GM19397 (cell line): ENCODE results near the gene ASB9.
"Not testable (repeated sequence)": the region's sequence is repeated elsewhere in the genome, so short reads cannot be mapped to it uniquely, and the experiment has no call there.

ENCODE experiments used
- ATAC-seq: cut with Tn5 transposase; IDR thresholded peaks from one replicate; pipeline ENCODE4 v1.9.1; 2021; ENCODE audit warnings: mild to moderate bottlenecking, moderate library complexity; ENCODE audit not compliant: unreplicated experiment

The ASB9 gene

DNA sequence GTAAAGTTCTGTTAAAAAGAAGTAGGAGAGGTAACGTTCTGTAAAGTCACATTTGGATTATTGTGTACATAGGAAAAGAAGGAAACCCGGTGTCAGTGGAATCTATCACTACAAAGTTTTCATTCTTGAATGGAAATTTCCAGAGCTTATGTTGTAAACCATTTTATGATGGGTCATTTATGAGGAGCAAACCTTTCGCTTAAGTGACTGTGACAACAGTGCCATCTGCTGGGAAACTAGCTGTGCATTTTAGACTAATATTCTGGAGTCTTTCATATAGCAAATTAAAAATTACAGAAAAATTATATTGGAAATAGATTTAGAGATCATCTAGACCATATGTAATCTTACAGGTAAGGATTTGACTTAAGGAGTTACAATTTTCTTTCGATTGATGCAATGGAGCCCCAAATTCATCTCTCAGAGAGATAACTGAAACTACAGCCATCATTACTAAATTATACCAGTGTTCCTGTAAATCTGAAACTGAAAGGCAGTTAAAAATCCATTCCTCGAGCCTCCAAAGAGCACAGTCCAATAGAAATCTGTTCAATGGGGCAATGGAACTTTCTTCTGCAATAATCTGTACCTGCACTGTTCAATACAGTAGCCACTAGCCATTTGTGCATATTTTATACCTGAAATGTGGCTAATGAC is 26.9 kb downstream of the ASB9 start:
- no peak for ATAC-seq

DNA sequence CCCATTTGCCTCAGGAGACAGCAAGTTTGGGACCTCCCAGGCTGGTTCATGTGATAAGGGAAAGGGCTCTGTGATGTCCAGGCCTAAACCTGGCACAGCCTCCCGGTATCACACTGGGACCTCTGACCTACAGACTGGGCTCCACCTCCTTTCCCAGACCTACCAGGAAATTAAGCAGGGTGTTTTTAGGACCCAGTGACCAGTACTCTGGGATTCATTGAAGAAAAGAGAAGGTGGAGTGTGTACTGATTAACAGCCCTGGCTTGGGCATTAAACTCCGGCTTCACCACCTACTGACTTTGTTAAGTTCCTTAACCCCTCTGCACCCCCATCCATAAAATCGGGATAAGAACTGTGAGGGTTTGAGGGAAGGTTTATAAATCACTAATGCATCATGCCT is 28.6 kb downstream of the ASB9 start:
- no peak for ATAC-seq

DNA sequence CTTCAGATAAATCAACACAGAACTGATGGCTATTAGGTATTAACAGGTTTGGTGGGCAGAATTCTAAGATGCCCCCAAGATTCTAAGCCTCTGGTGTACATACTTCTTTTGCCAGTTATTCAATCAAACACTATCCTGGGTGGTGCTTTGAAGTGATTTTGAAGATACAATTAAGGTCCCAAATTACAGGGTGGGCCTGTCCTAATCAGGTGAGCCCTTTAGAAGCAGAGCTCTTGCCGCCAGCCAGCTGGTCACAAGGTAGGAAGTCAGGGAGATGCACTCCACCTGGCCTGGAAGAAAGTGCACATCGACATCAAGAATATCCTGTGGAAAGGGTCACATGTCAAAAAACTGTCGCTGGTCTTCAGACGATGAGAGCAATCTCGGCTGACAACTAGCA is 29.5 kb downstream of the ASB9 start:
- ATAC-seq, result no peak

DNA sequence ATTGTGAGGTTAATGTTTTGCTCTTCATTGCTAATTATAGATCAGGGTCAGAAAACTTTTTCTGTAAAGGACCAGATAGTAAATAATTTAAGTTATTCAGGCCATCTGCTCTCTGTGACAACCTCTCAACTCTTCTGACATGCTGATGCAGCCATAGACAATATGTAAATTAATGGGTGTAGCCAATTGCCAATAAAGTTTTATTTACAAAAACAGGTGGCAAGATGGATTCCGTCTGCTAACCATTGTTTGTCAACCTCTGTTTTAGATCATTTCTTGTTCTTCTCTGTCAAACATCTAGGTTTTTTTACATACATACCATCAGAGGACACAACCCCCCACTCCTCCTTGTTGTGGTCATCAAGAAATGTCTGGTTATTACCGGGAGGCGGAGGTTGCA is 33.7 kb downstream of the ASB9 start:
- no peak for ATAC-seq

DNA sequence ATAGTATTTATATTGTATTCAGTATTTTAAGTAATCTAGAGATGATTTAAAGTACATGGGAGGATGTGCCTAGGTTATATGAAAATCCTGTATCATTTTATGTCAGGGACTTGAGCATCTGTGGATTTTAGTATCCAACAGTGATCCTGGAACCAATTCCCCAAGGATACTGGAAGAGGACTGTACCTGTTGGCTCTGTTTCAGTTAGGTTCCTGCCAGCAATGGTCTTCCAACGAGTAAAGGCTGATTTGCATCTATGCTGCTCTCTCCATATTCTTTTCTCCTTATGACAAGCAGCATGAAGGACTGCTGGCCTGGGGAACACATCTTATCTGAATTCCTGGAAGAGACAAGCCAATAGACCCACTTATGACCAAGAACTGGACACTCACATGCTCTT is 34.9 kb downstream of the ASB9 start:
- ATAC-seq, result no peak

DNA sequence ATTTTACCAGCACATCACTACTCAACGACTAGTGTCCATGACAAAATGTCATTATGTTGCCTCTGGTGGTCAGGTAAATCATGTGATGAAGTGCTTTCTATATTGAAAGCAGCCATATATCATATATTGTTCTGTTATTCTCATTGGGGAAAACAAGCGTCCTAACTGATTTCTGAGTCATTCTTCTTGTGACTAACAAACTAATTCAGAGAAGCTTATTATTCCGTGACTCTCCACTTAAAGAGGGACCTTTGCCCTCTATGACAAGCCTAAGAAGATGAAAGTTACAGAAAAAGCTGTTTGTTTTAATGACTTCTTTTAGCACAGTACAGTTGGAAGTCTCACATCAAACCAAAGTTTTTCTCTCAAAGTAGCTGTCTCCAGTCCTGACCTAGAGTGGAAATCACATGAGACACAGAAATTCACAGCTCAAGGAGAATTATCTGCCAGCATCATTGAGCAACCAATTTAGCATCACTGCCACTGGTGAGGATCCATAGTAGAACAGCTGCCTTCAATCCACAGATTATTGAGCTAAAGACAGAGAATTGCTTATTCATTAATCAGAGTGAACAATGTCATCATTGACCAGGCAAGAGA is 36.4 kb downstream of the ASB9 start:
- ATAC-seq, result no peak

DNA sequence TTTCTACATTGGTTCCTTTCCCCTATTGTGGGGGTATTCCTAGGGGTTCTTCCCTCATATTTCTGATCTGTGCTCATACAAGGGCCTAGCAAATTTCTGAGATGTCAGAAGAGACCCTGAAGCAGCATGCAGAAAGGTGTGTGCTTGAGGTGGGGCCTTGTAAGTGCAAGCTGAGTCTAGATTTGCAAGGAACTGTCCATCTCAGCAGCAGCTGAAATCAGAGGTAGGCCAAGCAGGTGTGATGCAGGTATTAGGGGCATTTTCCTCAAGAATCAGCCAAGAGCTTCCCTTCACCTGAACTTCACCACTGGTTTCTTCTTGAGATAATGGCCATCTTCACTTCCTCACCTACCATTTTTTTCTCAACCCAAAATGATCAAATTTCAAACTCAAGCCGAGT is 45.1 kb downstream of the ASB9 start:
- ATAC-seq, result no peak

DNA sequence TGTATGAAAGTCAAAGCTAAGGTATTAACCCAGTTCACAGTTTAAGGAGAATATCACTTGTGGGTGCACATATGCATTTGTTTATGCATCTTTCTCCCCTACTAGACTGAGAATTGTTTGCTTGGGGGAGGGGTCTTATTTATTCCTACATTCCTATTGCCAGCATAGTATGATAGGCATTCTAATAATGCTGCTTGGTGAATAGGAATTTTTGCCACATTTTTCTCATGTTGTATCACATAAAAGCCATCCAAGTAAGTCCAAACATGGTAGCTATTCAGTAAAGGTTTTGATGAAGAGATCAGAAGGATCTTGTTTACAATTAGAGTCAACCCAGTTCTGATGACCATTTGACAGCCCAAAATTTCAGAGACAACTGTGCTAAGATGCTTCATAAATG is 48.6 kb downstream of the ASB9 start:
- no peak for ATAC-seq

DNA sequence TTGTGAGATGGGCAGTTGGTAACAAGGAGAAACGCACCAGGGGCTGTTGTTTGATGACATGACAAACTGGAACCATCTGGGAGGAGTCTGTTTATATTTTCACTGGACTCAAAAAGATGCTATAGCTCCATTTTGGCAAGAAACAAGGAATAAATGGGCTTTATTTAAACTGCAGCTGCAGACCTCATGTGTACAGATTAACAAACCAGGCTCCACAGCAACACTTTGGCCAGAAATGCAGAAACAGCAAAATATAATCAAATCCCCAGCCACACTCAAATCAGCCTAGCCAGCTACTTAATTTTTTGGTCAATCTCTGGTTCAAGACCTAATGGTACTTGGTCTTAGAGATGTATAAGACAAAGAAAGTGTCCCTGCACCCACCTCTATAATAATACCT is 52.7 kb downstream of the ASB9 start:
- no peak for ATAC-seq

DNA sequence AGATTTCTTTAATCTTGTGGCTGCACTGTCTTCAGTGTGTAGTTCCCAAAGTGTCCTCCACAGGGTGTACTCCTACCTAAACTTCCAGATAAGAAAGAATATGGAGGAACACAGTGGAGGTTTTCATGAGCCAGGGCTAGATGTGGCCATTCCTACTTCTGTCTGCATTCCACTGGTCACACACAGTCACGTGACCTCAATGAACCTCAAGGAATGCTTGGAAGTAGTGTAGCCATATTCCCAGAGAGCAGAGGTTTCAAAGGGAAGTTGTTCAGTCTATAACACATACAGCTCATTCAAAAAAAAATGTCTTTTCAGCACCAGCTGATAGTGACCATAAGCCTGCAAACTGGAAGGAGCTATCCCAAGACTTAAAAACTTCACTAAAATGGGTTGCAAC is 53.6 kb downstream of the ASB9 start:
- no peak for ATAC-seq

DNA sequence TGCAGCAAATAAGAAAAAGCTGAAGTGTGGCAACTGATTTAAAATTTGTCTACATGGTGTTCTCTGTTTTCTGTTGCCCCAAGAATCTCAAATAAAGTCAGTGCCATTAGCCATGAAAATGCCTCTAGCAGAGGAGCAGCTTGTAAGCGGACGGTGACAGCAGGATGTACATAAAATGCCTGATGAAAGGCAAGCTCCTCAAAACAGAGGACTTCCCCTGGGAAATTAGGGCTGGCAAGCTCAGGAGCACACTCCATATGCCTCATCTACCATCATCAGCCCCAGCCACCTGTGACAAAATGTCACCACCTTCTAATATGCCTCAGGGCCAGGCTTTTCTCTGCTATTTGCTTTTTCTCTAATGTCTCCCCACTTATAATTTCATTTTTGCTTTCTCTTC is 54.5 kb downstream of the ASB9 start:
- ATAC-seq, result no peak

DNA sequence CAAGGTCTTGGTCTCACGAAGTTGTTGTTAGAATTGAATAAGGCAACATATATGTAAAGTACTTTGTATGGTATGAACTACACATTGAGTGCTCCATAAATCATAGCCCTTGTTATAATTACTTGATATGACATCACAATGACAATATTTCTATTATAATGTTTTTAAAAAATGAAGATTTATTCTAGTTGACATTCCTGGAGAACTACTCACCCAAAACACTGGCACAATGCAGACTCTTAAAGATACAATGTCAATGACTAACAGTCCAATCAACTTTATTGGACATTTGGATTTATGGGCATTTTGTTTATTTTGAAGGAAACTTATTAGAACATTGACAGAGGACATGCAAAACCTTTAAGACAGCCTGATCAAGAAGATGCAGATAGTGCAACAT is 55.3 kb downstream of the ASB9 start:
- no peak for ATAC-seq

DNA sequence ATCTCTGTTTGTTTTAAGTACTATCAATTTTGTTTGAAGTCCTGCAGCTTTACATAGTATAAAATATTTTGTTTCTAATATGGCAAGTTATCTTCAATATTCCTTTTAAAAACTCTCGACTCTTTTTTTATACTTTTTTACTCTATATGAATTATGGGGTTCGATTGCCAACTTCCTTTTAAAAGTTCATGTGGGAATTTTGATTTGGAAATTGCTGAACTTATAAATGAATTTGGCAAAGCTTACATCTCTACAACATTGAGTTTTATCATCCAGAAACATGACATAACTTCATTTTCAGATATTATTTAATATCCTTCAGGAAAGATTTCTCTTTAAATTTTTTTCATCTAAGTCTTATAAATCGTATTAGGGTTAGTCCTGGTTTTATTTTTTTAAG is 60.8 kb downstream of the ASB9 start:
- ATAC-seq, result no peak

DNA sequence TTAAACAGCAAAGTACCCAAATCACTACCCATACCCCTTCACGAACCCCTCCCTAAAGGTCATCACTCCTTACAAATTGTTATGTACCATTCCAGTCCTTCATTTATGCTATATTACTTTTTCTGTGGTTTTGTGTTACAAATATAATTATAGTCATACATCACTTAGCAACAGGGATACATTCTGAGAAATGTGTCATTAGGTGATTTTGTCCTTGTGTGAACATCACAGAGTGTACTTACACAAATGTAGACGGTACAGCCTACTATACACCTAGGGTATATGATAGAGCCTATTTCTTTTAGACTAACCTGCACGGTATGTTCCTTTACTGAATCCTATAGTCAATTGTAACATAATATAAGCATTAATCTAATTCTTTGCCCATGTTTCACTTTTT is 61.9 kb downstream of the ASB9 start:
- no peak for ATAC-seq

DNA sequence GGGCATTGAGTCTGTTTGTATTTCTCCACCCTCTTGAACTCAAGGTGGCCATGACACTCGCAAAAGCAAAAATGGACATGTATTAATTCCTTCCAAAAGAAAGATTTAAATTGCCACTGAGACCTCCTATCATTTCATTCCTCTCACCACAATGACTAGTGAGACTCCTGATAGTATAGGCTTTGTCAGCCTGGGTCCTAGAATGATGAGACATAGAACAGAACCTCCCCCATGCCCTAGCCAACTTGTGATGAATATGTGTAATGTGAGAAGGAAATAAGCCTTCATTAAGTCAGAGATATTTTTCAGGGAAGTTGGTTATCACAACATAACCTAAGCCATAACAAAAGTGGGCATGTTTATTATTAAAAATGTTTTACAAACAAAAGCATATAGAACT is 62.5 kb downstream of the ASB9 start:
- ATAC-seq, result no peak

DNA sequence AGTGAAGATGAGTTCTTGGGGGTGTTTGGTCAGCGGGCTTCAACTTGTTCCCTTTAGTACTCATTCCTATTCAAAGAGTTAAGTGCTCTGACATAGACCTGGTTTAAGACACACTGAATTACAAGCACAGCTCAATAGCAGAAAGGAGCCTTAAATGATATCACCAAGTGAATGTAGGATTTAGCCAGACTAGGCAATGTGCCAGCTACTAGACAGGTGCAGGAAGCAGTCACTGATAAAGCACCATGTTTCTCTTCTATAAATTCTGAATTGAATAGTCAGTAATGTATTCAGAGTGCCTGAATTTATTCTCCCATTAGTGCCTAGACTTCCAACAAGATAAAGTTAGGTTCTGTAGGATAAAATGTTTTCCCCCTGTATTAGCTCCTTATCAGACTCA is 63.6 kb downstream of the ASB9 start:
- ATAC-seq, result no peak

DNA sequence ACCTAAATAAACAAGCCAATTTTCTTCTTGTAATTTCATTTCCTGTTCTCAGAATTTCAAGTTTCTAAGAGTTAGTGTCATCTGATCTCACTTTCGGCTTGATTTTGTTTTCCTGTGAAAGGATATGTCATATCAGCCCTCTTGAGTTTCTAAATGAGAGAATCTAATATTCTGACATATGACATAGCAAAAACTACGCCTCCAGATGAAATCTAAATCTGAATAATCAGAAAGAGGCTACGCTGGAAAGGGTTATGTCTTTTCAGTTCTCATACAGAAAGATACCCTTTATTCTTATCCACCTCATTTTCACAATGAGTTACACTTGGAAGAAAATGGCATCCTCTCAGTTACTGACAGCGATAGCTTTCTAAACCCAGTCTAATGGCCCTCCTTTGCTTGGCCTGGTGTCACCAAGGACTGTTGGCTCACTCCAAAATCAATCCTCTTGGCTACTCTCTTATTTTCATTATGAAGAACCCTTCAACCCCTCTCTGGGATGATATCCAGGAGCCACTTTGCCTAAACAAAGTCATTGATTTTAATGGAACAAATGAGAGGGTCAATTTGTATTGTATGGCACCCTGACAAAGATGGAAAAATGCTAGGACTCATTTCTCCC is 65.6 kb downstream of the ASB9 start:
- peak; percentile 66 for ATAC-seq

DNA sequence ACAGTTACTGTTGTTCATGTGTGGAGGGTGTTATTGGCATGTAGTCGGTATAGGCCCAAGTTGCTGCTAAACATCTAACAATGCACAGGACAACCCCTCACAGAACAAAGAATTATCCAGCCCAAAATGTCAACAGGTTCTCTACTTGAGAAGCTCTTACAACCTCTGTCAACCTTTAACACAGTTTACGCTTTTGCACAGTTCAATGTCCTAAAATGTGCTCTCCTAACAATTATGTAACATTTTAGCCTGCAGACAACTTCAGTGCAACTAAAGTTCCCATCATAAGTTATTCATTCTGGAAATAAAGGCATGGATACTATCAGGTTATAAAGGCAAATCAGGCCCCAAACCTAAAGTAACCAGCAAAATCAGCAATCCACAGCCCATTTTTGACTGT is 66.2 kb downstream of the ASB9 start:
- ATAC-seq, result no peak

DNA sequence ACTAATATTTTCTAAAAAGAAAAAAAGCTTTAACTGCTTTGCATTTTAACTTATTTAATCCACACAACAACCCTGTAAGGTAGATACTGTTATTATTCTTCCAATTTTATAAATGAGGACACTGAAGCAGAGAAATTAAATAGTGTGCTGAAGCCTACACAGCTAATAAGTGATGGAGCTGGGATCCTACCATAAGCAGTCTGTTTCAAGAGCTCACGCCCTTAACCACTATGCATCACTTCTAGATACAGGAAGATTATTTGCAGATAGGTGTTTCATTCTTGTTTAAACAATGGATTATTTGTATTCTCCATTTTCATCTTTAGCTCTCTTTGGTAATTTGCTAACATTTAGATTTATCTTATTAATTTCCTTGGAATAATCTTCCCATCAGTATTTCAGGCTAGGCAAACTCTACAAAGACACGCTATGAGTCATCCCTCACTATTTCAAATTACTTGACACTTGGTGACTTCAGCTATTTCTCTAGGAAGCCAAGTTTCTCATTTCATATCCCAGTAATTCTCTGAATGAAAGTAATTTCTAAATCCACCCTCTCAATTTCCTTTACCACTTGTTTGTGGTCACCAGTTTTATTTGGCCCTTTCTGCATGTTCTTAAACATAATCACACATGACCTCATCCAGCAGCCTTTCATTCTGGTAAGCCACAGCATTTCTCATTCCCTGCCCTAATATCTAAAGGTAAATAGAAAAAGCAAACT is 67.3 kb downstream of the ASB9 start:
- no peak for ATAC-seq

DNA sequence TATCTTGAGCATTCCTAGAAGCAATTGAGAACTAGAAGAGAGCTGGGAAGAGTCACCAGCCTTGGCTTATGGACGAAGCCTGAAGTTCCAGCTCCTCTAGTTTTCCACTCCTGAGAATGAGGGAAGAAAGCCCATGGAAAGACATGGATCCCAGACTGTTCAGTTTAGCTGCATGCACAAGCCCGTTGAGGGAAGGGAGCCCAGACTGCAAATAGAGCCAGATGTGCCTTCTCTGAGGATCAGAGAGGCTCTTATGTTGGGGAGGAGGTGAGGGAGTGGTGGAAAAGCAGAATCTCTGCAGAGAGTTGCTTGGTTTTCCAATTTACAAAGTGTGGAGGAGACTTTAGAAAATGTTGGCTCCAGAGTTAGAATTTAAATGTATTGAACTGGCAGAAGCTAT is 69.0 kb downstream of the ASB9 start:
- no peak for ATAC-seq

DNA sequence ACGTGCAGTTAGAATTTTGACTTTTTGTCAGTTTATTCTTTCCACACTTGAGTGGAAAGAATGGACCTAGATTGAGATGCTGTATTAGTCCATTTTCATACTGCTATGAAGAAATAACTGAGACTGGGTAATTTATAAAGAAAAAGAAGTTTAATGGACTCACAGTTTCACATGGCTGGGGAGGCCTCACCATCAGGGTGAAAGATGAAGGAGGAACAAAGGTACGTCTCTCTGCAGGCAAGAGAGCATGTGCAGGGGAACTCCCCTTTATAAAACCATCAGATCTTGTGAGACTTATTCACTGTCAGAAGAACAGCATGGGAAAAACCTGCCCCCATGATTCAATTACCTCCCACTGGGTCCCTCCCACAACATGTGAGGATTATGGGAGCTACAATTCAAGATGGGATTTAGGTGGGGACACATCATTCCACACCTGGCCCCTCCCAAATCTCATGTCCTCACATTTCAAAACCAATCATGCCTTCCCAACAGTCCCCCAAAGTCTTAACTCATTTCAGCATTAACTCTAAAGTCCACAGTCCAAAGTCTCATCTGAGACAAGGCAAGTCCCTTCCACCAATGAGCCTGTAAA is 71.2 kb downstream of the ASB9 start:
- ATAC-seq, result not testable (repeated sequence)

DNA sequence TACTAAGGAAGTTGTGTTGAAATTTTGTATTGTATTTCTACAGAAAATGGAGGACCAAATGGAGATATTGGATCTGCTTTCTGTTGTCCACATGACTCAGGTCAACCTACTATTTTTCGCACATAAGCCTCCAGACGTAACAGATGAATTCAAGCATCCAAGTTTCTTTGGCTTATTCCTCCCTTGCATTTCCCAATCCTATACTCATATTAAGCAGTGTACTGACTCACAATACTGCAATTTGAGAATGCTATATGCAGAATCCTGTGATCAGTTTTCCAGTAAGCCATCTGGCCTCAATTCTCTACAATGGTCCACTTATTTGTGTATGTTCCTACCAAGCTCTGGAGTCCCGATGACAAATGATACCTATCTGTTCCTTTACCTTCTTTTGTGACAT is 75.7 kb downstream of the ASB9 start:
- no peak for ATAC-seq
